ENCODE data around the gene NT5DC3.

DNA sequence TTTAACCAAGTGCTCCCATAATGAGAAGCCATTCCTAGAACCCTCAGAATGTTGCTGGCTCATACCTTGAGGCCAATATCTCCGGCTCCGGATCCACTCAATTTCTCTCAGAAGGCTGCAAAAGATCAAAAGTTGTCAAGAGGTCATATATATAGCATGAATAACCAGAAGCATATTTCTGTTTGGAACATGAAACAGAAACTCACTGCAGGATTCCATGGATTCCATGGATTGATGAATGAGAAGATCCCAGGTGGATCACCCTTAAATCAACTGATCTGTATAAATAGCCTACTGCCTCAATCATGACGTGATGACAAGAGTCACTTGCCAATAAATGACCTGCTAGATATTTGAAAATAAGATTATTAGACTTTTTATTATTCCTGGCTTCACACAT, 3.3 kb upstream of the NT5DC3 start:
- no peak for TF ChIP-seq FOXM1 (IDR thresholded peaks at IDR 0.05; ENCODE audit: borderline replicate concordance)
- TF ChIP-seq L3MBTL2 (conservative IDR thresholded peaks at IDR 0.05), result no peak
- TF ChIP-seq FOXA1 (IDR thresholded peaks at IDR 0.05), result no peak
- TF ChIP-seq SP1 (IDR thresholded peaks at IDR 0.05), result no peak

Data from HEK293T (cell line).